K562 (cell line): ENCODE results near the gene PALS1. TPM values are rescaled to one million over a fixed set of nuclear protein-coding genes. Genes with fewer than 3 reads are reported as not detected.

Experiments
- ATAC-seq: fragments of 200-7000 bp; cut with Tn5 transposase; 3 replicates; pipeline ENCODE4 v1.9.1; 2020; ENCODE audit warnings: moderate library complexity
- BruUV-seq: library from RNA; stranded (reverse); fragments of 400-500 nt; replicated peaks from 2 replicates; lab custom pipeline; 2021; lab: Mats Ljungman, UMichigan
- CTCF ChIA-PET: fragments of 300-600 bp; formaldehyde crosslinking; extraction: SDS; loops from one replicate; lab custom pipeline; 2021; ENCODE audit warnings: low intra/inter-chr PET ratio; lab: Yijun Ruan, JAX
- POLR2A ChIA-PET: fragments of 300-600, 350-650 bp; sonication (Branson Sonifier 250); formaldehyde crosslinking; extraction: SDS; loops from one replicate; lab custom pipeline; 2021; ENCODE audit warnings: antibody characterized with exemption, inconsistent platforms; lab: Yijun Ruan, JAX
- DNase-seq, 4 experiments: peaks; one replicate each; pipeline versions ENCODE4 v3.0.0 to v3.0.0-alpha.2; 2011 to 2018; ENCODE audit warnings: low spot score in 3 of 4, mixed read lengths in 3 of 4; ENCODE audit errors: extremely low read depth in 1 of 4
- FAIRE-seq: peaks from 2 replicates; lab custom pipeline; 2011; peaks lifted over from hg19 to GRCh38; lab: Jason Lieb, UNC
- H2AFZ ChIP-seq: 2 replicates; pipeline ENCODE4 v1.6.0; 2011; ENCODE audit warnings: low read depth, low read length, control low read depth, inconsistent platforms
- H3K27ac ChIP-seq: fragments of 200-600 bp; 3 replicates; pipeline ENCODE4 v1.8.0; 2011; ENCODE audit warnings: low read depth, mild to moderate bottlenecking, control low read depth, inconsistent platforms, low read length, moderate library complexity, mixed read lengths; ENCODE audit errors: extremely low read depth
- H3K27me3 ChIP-seq, 2 experiments: fragments of 300-600 bp in 1 of 2; 2 replicates in 1 of 2; 3 replicates in 1 of 2; pipeline versions ENCODE4 v1.6.0 to v1.8.0; 2011; ENCODE audit warnings: inconsistent platforms in 2 of 2, low read length in 2 of 2, mild to moderate bottlenecking in 1 of 2, mixed read lengths in 1 of 2, moderate library complexity in 1 of 2; ENCODE audit not compliant: control insufficient read depth in 2 of 2, insufficient read depth in 2 of 2
- H3K36me3 ChIP-seq: fragments of 300-600 bp; 3 replicates; pipeline ENCODE4 v1.8.0; 2011; ENCODE audit warnings: mild to moderate bottlenecking, low read length, inconsistent platforms; ENCODE audit not compliant: control insufficient read depth, insufficient read depth
- H3K4me1 ChIP-seq, 2 experiments: fragments of 200-600 bp in 1 of 2; replicated peaks in 1 of 2; 2 replicates in 1 of 2; 3 replicates in 1 of 2; pipeline versions ENCODE4 v1.5.1 to v1.8.0; 2011; ENCODE audit warnings: inconsistent platforms in 2 of 2, low read length in 2 of 2, mild to moderate bottlenecking in 1 of 2, mixed read lengths in 1 of 2, moderate library complexity in 1 of 2; ENCODE audit not compliant: control insufficient read depth in 2 of 2, insufficient read depth in 2 of 2
- H3K4me2 ChIP-seq: 2 replicates; pipeline ENCODE4 v1.6.1; 2011; ENCODE audit warnings: low read length, control low read depth, inconsistent platforms, mixed read lengths; ENCODE audit not compliant: insufficient read depth
- H3K4me3 ChIP-seq: fragments of 200-600 bp; sonication (generic), shearing (Covaris generic); 2 replicates; pipeline ENCODE4 v1.5.1; 2016; ENCODE audit warnings: control low read depth, inconsistent platforms
- H3K79me2 ChIP-seq: fragments of 200-600 bp; 3 replicates; pipeline ENCODE4 v1.8.0; 2011; ENCODE audit warnings: low read length, inconsistent platforms; ENCODE audit not compliant: control insufficient read depth, insufficient read depth
- H3K9ac ChIP-seq, 2 experiments: 2 replicates each; pipeline versions ENCODE4 v1.6.0 to v1.6.1; 2011; ENCODE audit warnings: low read depth in 2 of 2, low read length in 2 of 2, control low read depth in 1 of 2, inconsistent platforms in 1 of 2, mild to moderate bottlenecking in 1 of 2, mixed read lengths in 1 of 2; ENCODE audit not compliant: insufficient read depth in 1 of 2
- H3K9me1 ChIP-seq: one replicate; pipeline ENCODE4 v1.6.0; 2011; ENCODE audit warnings: inconsistent platforms, mild to moderate bottlenecking, low read length, moderate library complexity; ENCODE audit not compliant: control insufficient read depth, insufficient read depth
- H3K9me3 ChIP-seq: replicated peaks from 2 replicates; pipeline ENCODE4 v1.5.1; 2011; ENCODE audit warnings: low read depth, low read length, inconsistent platforms; ENCODE audit not compliant: control insufficient read depth, insufficient read depth
- H4K20me1 ChIP-seq: replicated peaks from 2 replicates; pipeline ENCODE4 v1.6.1; 2011; ENCODE audit warnings: low read length, inconsistent platforms, mixed read lengths; ENCODE audit not compliant: control insufficient read depth, insufficient read depth
- CREM ChIP-seq: IDR thresholded peaks from 2 replicates; pipeline ENCODE4 v1.6.1; 2014; ENCODE audit warnings: antibody characterized with exemption, low read depth
- HDGF ChIP-seq: fragments of 450-650 bp; IDR thresholded peaks from 2 replicates; pipeline ENCODE4 v1.6.1; 2016
- HNRNPK ChIP-seq: fragments of 200-400 bp; formaldehyde crosslinking; IDR thresholded peaks from one replicate; pipeline ENCODE4 v1.6.1; 2018; ENCODE audit warnings: mild to moderate bottlenecking, low read depth, low read length; ENCODE audit not compliant: poor library complexity, severe bottlenecking
- MTA1 ChIP-seq: fragments of 450-650 bp; IDR thresholded peaks from 2 replicates; pipeline ENCODE4 v1.6.1; 2017; ENCODE audit warnings: borderline replicate concordance
- PTBP1 ChIP-seq: fragments of 200-400 bp; formaldehyde crosslinking; IDR thresholded peaks from 2 replicates; pipeline ENCODE4 v1.6.1; 2017; ENCODE audit warnings: low read depth, low read length
- TEAD1 ChIP-seq, 2 experiments: fragments of 450-650 bp in 1 of 2; sonication (generic) in 1 of 2; formaldehyde crosslinking; IDR thresholded peaks; 2 replicates each; pipeline versions ENCODE4 v1.4.0 to v1.8.0; 2020 to 2022; ENCODE audit warnings: mild to moderate bottlenecking in 2 of 2, missing genetic modification reagents in 1 of 2
- ZBTB40 ChIP-seq, 2 experiments: fragments of 450-650 bp in 1 of 2; sonication (generic) in 1 of 2; formaldehyde crosslinking in 1 of 2; IDR thresholded peaks; 2 replicates each; pipeline versions ENCODE4 v1.7.1 to v1.9.0; 2016 to 2022; ENCODE audit warnings: inconsistent platforms in 1 of 2, mild to moderate bottlenecking in 1 of 2, missing genetic modification reagents in 1 of 2
- ZNF324 ChIP-seq: fragments of 250-450 bp; sonication (Bioruptor Pico); IDR thresholded peaks from 2 replicates; pipeline ENCODE4 v1.4.0; 2020; ENCODE audit warnings: mild to moderate bottlenecking
- WGBS: fragments of 100-300 bp; shearing (Covaris generic); methylation state at CpG from one replicate; pipeline ENCODE4 v1.1.6; 2016; ENCODE audit warnings: low coverage, mixed read lengths; ENCODE audit not compliant: insufficient coverage; ENCODE audit errors: missing lambda C conversion rate; 5-methylcytosine and 5-hydroxymethylcytosine counted together
- in situ Hi-C: fragments of 300-500 bp; cut with MboI; formaldehyde crosslinking; loops from 4 replicates; pipeline ENCODE4 v1.15.0; 2018; ENCODE audit warnings: inconsistent platforms, mixed read lengths
- intact Hi-C: fragments of 100-400 bp; cut with micrococcal nuclease; formaldehyde crosslinking; loops from 2 replicates; pipeline ENCODE4 v1.14.2; 2022
- polyA plus RNA-seq, 8 experiments: library from polyadenylated mRNA; depleted of rRNA in 4 of 8; stranded (reverse) in 5 of 8; unstranded in 3 of 8; fragments of >200 nt; fragmentation: Nextera tagmentation in 2 of 8; fragmentation: Illumina TruSeq in 1 of 8; extraction: Ambion mirVana in 2 of 8; extraction: Trizol in 1 of 8; gene quantifications; 2 replicates each; pipeline versions ENCODE4 v1.2.1 to v1.2.3, GENCODE V29; 2011 to 2014; ENCODE audit warnings: inconsistent platforms in 1 of 8, missing spikeins in 1 of 8
- total RNA-seq, 7 experiments: library from RNA; depleted of rRNA in 6 of 7; stranded (reverse); fragments of >200 nt in 6 of 7; fragmentation: Illumina TruSeq in 2 of 7; extraction: Trizol in 2 of 7; gene quantifications; 2 replicates each; pipeline versions ENCODE4 v1.2.1 to v1.2.3, GENCODE V29; 2011 to 2021; ENCODE audit warnings: low replicate concordance in 1 of 7
- TF ChIP-seq, protein P1 (sequence below): fragments of 450-650 bp; IDR thresholded peaks from 2 replicates; pipeline ENCODE4 v1.6.1; 2017; ENCODE audit warnings: mild to moderate bottlenecking, moderate library complexity

PALS1 gene
- total and polyA plus RNA-seq, 9 of the 15 experiments (the other 6 are each of a cell fraction or from before 2014, with no cell fraction given): 4.1 to 9.9 (median 7.2) TPM

GRCh38 chr14:67260965-67261364 lies 19.7 kb downstream of the PALS1 start:
- H3K79me2 ChIP-seq: no peaks in the 10 kb centered on the region
- no peak overlapping the region for H3K4me3 ChIP-seq
- TF ChIP-seq CREM (no peak), PTBP1 (no peak), HDGF (no peak), MTA1 (no peak), HNRNPK (no peak), ZBTB40 (IDR thresholded peaks at IDR 0.05) (no peak), ZBTB40 (CRISPR knock-in tag; IDR thresholded peaks at IDR 0.05) (no peak), TEAD1 (CRISPR knock-in tag; IDR thresholded peaks at IDR 0.05) (no peak), ZNF324 (CRISPR knock-in tag) (no peak)
- TF ChIP-seq, protein P1, sequence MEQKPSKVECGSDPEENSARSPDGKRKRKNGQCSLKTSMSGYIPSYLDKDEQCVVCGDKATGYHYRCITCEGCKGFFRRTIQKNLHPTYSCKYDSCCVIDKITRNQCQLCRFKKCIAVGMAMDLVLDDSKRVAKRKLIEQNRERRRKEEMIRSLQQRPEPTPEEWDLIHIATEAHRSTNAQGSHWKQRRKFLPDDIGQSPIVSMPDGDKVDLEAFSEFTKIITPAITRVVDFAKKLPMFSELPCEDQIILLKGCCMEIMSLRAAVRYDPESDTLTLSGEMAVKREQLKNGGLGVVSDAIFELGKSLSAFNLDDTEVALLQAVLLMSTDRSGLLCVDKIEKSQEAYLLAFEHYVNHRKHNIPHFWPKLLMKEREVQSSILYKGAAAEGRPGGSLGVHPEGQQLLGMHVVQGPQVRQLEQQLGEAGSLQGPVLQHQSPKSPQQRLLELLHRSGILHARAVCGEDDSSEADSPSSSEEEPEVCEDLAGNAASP: no peak
- ChIA-PET POLR2A (interaction anchor here (0.6 to 2.0 kb wide), 4 partner anchors 9 to 1016 kb away, joined by 3 to 6 read pairs (median 4); no protein-coding TSS in a partner anchor), CTCF (no interaction called here)
- 91% methylated on average over 1 of the region's 1 CpG for WGBS
- H4K20me1 ChIP-seq: no peaks in the 10 kb centered on the region
- no peak for DNase-seq
- ATAC-seq: no peak
- H3K4me2 ChIP-seq: no peak overlapping the region
- no peak overlapping the region for H3K9ac ChIP-seq
- intact Hi-C loops (no loop called here), in situ Hi-C loops (no loop called here)
- H3K9me3 ChIP-seq: no peaks in the 10 kb centered on the region
- H3K4me1 ChIP-seq: no peaks in the 10 kb centered on the region; a peak in 2 of 5 replicates
- FAIRE-seq: no peak
- BruUV-seq: no TSS peak
- H3K27me3 ChIP-seq: no peaks in the 10 kb centered on the region
- no peak overlapping the region for H3K27ac ChIP-seq
- no peaks in the 10 kb centered on the region for H3K36me3 ChIP-seq
- no peaks in the 10 kb centered on the region for H3K9me1 ChIP-seq
- H2AFZ ChIP-seq: no peak overlapping the region
